GM12875 (cell line): ENCODE data around the gene CTNNB1.

Source experiments
- H3K4me3 ChIP-seq: one replicate; pipeline ENCODE4 v1.5.1; 2011; ENCODE audit warnings: low read depth, low read length, control low read depth
- TF ChIP-seq, protein P1 (sequence below): IDR thresholded peaks from 2 replicates; pipeline ENCODE4 v1.5.1; 2011; ENCODE audit warnings: low read depth, mild to moderate bottlenecking, control low read depth, inconsistent platforms, low read length, moderate library complexity, borderline replicate concordance; ENCODE audit not compliant: insufficient read depth

The CTNNB1 gene

DNA sequence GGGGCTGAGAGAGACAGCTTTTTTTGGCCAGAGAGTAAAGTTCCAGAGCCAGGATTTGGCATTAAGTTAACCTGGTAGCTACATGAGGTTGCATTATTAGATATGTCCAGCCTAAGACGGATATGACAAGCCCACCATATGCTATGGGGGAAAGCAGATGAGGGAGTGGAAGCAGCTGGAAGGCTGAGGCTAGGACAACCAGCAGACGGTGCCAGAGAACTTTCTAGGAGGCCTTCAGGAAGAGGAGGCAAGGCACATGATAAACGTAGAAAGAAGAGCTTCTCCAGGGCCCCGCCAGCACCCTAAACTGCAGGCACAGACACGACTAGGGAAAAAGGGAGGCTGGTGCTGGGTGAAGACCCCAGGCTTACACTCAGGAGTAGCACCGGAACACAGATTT lies 87.0 kb downstream of the CTNNB1 start:
- TF ChIP-seq, protein P1, sequence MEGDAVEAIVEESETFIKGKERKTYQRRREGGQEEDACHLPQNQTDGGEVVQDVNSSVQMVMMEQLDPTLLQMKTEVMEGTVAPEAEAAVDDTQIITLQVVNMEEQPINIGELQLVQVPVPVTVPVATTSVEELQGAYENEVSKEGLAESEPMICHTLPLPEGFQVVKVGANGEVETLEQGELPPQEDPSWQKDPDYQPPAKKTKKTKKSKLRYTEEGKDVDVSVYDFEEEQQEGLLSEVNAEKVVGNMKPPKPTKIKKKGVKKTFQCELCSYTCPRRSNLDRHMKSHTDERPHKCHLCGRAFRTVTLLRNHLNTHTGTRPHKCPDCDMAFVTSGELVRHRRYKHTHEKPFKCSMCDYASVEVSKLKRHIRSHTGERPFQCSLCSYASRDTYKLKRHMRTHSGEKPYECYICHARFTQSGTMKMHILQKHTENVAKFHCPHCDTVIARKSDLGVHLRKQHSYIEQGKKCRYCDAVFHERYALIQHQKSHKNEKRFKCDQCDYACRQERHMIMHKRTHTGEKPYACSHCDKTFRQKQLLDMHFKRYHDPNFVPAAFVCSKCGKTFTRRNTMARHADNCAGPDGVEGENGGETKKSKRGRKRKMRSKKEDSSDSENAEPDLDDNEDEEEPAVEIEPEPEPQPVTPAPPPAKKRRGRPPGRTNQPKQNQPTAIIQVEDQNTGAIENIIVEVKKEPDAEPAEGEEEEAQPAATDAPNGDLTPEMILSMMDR, result no peak
- no peak overlapping the region for H3K4me3 ChIP-seq

DNA sequence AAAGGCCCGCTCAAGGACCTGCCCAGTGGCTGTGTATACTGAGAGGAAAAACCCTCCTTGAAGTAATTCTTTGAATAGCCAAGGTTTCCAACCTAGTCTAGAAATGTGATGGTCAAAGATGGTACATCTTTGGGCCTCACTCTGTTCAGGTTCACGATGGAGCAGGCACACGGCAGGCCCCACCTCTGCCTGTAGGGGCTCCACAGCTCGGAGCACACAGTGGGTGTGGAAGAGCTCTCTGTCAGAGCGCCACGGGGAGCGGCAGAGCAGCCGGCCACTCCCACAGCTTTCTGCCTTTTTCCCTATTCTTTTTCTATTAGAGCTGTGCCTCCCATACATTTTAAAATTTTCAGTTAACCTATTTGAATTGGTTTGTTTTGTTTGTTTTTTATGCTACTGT lies 89.5 kb downstream of the CTNNB1 start:
- H3K4me3 ChIP-seq, result no peak overlapping the region
- TF ChIP-seq, protein P1, result no peak
